Kidney tubule cell (primary cell): ENCODE measurements around the gene TRAP1.
A peak's percentile ranks its signal among the peaks of the same experiment; 100 is the strongest.

ENCODE experiments used
- DNase-seq: peaks from one replicate; pipeline ENCODE4 v3.0.0-alpha.2; 2018; ENCODE audit warnings: low spot score

The TRAP1 gene

GRCh38 chr16:3713587-3714242 is 3.6 kb downstream of the TRAP1 start:
- no peak for DNase-seq

GRCh38 chr16:3712861-3713372 is 4.4 kb downstream of the TRAP1 start:
- no peak for DNase-seq

- DNase-seq: no peak
These were observed 10.9 kb downstream of the TRAP1 start for GRCh38 chr16:3706253-3707012.

DNA sequence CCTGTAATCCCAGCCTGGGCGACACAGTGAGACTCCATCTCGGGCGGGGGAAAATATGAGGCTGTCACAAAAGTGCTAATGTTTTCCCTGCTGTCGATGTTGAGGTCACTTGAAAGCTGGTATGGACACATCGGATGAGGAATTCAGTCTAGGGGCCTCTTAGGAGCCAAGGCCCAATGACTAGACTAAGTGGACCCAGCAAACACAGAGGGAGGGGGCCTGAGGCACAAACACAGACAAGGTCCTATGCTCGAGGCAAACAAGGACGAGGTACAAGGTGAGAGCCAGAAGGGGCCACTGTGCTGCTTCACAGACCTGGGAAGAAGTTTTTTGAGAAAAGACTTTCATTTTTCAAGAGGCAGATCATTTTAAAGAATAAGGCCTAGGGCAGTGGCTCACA is 15.2 kb downstream of the TRAP1 start:
- no peak for DNase-seq

DNA sequence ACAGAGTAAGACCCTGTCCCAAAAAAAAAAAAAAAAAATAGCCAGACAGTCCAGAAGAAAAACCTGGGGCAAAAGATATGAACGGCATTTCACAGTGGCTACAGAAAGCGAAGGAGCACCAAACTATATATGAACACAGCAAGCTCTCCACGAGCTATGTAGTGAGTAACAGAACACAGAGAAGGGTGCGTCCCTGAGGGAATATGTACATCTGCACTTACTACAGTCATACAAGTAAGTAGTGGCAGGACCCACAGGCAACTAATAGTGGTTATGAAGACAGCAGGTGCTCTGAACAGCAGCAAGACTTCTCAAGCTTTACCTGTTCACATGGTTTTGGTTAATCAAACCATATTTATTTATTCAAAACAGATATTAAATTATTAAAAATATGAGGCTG is 15.8 kb downstream of the TRAP1 start:
- DNase-seq: no peak

DNA sequence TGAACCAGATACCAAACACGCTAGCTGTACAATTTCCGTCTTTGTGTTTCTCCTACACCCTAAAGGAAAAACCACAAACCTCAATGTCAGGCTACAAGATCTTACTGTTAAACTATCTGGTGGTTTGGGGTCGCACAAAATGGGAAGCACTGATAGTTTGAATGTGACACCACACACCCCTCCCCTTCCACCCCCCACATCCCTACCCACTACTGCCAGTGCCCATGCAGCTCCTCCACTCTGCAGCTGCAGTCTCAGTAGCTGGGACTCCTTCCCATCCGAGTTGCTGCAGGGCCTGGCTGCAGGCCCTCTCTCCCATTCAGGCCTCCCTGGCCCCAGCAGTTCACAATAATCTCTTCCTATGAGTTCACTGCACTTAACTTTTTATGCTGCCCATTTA is 18.4 kb downstream of the TRAP1 start:
- DNase-seq: no peak

DNA sequence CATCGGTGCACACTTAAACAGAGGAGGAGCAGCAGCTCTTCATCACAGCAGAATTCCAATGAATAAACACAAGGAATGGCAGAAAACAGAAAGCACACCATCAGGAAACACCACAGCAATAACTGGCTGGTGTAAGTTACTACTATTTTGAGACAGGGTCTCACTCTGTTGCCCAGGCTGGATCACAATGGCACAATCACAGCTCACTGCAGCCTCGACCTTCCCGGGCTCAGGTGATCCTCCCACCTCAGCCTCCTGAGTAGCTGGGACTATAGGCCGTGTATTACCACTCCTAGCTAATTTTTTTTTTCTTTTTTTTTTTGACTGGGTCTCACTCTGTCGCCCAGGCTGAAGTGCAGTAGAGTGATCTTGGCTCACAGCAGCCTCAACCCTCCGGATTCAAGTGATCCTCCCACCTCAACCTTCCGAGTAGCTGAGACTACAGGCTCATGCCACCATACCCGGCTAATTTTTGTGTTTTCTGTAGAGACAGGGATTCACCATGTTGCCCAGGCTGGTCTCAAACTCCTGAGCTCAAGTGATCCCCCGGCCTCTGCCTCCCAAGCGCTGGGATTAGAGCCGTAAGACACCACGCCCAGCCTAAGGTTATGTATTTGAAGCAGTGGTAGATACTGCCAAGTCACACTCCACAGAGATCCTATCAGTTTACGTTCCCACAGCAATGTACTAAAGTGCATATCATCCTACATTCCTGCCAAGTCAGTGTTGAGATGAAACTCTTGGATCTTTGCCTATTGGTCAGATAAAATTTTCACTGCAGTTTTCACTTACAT is 20.7 kb downstream of the TRAP1 start:
- DNase-seq: peak; percentile 43

- peak; percentile 59 for DNase-seq
These were observed 21.5 kb downstream of the TRAP1 start for GRCh38 chr16:3695610-3696369.

DNA sequence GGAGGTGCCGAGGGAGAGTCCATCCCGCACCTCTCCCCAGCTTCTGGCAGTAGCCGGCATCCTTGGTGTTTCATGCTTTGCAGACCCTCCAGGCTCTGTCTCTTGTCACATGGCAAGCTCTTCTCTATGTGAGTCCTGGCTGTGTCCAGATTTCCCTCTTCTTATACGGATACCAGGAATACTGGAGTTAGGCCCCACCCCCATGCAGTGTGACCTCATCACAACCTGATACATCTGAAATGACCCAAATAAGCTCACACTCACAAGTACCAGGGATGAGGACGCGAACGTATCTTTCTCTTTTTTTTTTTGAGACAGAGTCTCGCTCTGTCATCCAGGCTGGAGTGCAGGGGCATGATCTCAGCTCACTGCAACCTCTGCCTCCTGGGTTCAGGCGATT is 23.3 kb downstream of the TRAP1 start:
- no peak for DNase-seq

- no peak for DNase-seq
These were observed 25.6 kb downstream of the TRAP1 start for GRCh38 chr16:3691761-3692160.

DNA sequence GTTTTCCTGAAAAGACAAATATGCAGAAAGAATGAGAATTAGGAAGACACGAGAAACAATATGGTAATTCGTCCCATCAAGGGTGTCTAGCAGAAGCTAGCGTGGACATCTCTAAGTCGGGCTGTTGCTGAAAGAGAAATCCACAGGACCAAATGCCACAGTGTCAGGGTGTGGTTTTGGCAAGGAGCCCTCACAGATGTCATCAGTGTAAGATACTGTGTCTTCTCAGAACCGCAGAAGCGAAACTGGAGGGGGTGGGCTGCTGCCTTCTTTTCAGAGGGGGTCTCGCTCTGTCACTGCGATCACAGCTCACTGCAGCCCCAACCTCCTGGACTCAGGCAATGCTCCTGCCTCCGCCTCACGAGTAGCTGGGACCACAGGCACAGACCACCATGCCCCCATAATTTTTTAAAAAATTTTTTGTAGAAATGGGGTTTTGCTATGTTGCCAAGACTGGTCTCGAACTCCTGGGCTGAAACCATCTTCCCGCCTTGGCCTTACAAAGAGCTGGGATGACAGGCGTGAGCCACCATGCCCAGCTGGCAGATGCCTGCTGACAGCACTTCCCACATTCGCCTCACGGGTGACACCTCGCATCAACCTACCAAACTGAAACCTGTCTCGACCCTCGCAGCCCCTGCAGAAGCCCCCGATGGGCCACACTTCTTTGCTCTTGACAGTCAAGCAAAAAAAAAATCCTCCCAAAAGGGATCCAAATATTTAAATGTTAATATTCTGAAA is 26.2 kb downstream of the TRAP1 start:
- DNase-seq: no peak

- peak; percentile 89 for DNase-seq
These were observed 26.8 kb downstream of the TRAP1 start for GRCh38 chr16:3690470-3690928.

- DNase-seq: no peak
These were observed 27.6 kb downstream of the TRAP1 start for GRCh38 chr16:3689731-3690130.

- DNase-seq: no peak
These were observed 29.5 kb downstream of the TRAP1 start for GRCh38 chr16:3687792-3688191.

DNA sequence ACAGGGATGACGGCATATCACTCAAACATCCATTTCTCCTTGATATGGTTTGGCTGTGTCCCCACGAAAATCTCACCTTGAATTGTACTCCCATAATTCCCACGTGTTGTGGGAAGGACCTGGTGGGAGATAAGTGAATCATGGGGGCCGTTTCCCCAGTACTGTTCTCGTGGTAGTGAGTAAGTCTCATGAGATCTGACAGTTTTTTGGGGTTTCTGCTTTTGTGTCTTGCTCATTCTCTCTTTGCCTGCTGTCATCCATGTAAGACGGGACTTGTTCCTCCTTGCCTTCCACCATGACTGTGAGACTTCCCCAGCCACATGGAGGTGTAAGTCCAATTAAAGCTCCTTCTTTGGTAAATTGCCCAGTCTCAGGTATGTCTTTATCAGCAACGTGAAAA is 30.3 kb downstream of the TRAP1 start:
- DNase-seq: no peak

- DNase-seq: no peak
These were observed 36.1 kb downstream of the TRAP1 start for GRCh38 chr16:3681206-3681605.

GRCh38 chr16:3677994-3678393 is 39.3 kb downstream of the TRAP1 start:
- no peak for DNase-seq

DNA sequence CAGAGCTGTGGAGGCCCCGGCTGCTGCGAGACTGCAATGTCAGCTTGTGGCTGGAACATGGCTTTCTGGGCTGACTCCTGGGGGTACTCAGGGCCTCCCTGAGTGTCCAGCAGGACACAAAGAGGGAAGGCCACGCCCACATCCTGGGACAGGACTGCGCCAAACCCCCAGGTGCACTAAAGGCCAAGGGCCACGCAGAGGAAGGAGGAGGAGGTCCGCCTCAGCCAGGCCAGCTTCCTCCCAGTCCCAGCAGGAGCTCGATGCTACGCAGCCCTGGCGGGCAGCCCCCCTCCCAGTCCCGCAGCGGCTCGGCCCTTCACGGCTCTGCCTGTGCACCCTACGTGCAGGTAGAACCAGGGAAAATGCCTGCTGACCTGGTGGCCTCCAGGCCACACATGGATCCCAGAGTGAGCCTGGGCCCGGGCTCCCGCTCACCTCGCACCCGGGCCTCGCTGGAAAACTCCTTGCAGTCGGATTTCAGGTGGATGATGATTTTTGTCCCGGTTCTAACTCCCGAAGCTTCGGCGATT is 41.7 kb downstream of the TRAP1 start:
- no peak for DNase-seq

- no peak for DNase-seq
These were observed 42.6 kb downstream of the TRAP1 start for GRCh38 chr16:3674513-3675295.
